ENCODE data around the gene MSL3B.

Gene MSL3B

DNA sequence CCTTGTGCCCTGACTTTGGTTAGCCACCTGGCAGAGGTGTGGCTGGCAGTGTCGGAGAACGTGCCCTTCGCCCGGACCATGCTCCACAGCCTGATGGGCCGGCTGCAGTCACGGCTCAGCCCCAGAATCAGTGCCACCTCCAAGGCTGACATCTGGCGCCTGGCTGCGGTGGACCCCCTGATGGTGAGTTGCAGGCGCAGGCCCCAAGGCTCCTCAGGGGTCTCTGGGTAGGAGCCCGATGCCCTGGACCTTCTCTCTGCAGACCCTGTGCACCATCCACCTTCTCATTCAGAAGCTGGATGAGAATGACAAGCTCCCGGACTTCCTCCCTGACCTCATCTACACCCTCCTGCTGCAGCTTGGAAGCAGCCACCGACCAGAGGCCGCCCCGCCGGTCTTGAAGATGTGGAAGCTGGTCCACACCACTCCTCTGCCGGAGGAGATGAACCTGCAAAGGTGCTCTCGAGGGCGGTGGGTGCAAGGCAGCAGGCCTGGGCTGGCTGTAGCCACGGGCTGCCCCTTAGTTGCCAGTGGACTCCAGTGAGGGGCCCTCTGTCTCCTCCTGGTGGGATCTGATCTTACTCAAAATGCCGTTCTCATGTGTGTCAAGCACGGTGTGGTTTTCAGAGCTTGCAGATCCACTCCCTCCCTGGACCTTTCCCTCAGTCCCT is 46.0 kb downstream of the MSL3B start:
- TF ChIP-seq RXRA (IDR thresholded peaks at IDR 0.05) (peak in 1 of 2 donors; percentile 71), REST (IDR thresholded peaks at IDR 0.05) (no peak), HNF4A (conservative IDR thresholded peaks at IDR 0.05) (peak in 1 of 2 donors; percentile 63)
- TF ChIP-seq, protein P1, sequence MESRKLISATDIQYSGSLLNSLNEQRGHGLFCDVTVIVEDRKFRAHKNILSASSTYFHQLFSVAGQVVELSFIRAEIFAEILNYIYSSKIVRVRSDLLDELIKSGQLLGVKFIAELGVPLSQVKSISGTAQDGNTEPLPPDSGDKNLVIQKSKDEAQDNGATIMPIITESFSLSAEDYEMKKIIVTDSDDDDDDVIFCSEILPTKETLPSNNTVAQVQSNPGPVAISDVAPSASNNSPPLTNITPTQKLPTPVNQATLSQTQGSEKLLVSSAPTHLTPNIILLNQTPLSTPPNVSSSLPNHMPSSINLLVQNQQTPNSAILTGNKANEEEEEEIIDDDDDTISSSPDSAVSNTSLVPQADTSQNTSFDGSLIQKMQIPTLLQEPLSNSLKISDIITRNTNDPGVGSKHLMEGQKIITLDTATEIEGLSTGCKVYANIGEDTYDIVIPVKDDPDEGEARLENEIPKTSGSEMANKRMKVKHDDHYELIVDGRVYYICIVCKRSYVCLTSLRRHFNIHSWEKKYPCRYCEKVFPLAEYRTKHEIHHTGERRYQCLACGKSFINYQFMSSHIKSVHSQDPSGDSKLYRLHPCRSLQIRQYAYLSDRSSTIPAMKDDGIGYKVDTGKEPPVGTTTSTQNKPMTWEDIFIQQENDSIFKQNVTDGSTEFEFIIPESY (IDR thresholded peaks at IDR 0.05): no peak
- TF ChIP-seq, protein P2, sequence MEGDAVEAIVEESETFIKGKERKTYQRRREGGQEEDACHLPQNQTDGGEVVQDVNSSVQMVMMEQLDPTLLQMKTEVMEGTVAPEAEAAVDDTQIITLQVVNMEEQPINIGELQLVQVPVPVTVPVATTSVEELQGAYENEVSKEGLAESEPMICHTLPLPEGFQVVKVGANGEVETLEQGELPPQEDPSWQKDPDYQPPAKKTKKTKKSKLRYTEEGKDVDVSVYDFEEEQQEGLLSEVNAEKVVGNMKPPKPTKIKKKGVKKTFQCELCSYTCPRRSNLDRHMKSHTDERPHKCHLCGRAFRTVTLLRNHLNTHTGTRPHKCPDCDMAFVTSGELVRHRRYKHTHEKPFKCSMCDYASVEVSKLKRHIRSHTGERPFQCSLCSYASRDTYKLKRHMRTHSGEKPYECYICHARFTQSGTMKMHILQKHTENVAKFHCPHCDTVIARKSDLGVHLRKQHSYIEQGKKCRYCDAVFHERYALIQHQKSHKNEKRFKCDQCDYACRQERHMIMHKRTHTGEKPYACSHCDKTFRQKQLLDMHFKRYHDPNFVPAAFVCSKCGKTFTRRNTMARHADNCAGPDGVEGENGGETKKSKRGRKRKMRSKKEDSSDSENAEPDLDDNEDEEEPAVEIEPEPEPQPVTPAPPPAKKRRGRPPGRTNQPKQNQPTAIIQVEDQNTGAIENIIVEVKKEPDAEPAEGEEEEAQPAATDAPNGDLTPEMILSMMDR (IDR thresholded peaks at IDR 0.05; ENCODE audit: low read depth, low read length, missing input control): no peak
- H3K4me3 ChIP-seq (ENCODE audit: low read depth in 1 of 3, low read length in 3 of 3): peak overlapping the region in 1 of 3 donors; percentile 38
- peak overlapping the region; percentile 32 to 68 for H3K9ac ChIP-seq (ENCODE audit: low read depth in 1 of 2, low read length in 2 of 2)
- H3K4me1 ChIP-seq (ENCODE audit: control insufficient read depth in 4 of 4, insufficient read depth in 4 of 4, low read length in 3 of 4): peaks cover 6 to 38% (median 24%) of the 10 kb centered on the region in 4 donors
- whole genome bisulfite sequencing: 64% methylated on average over 21 of the region's 21 CpGs
- no peaks in the 10 kb centered on the region for H3K36me3 ChIP-seq (ENCODE audit: control insufficient read depth in 4 of 4, insufficient read depth in 3 of 4, low read depth in 1 of 4, low read length in 3 of 4)
- peak overlapping the region; percentile 87 to 88 for H3K27ac ChIP-seq (ENCODE audit: low read depth in 1 of 2, low read length in 2 of 2)
- DNase-seq (ENCODE audit: low spot score): no peak
- H3K27me3 ChIP-seq (ENCODE audit: control insufficient read depth in 4 of 4, insufficient read depth in 4 of 4, low read length in 3 of 4): no peaks in the 10 kb centered on the region
- no peaks in the 10 kb centered on the region for H3K9me3 ChIP-seq (ENCODE audit: control insufficient read depth in 4 of 4, low read length in 3 of 4)

DNA sequence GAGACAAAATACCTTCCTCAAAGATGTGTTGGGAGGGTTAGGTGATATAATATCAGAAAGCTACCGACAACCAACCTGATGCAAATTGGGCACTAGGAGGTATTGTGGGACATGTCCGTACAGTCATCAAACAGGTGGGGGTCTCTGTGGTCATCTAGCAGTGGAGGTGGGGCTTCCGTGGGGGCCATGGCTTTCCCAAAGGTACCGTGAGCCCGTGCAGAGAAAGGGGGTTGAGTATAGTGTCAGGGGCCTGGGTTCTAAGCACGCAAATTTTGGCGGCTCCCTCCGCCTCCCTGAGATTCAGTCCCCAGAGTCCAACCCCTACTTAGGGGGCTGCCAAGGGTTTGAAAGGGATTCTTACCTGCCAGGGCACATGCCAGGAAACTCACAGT is 46.5 kb downstream of the MSL3B start:
- peaks cover 6 to 38% (median 24%) of the 10 kb centered on the region in 4 donors for H3K4me1 ChIP-seq (ENCODE audit: control insufficient read depth in 4 of 4, insufficient read depth in 4 of 4, low read length in 3 of 4)
- H3K4me3 ChIP-seq (ENCODE audit: low read depth in 1 of 3, low read length in 3 of 3): no peak overlapping the region
- H3K9me3 ChIP-seq (ENCODE audit: control insufficient read depth in 4 of 4, low read length in 3 of 4): no peaks in the 10 kb centered on the region
- no peak for DNase-seq (ENCODE audit: low spot score)
- no peaks in the 10 kb centered on the region for H3K36me3 ChIP-seq (ENCODE audit: control insufficient read depth in 4 of 4, insufficient read depth in 3 of 4, low read depth in 1 of 4, low read length in 3 of 4)
- H3K27ac ChIP-seq (ENCODE audit: low read depth in 1 of 2, low read length in 2 of 2): peak overlapping the region; percentile 87 to 88
- H3K27me3 ChIP-seq (ENCODE audit: control insufficient read depth in 4 of 4, insufficient read depth in 4 of 4, low read length in 3 of 4): no peaks in the 10 kb centered on the region
- 88% methylated on average over 8 of the region's 8 CpGs for WGBS
- H3K9ac ChIP-seq (ENCODE audit: low read depth in 1 of 2, low read length in 2 of 2): no peak overlapping the region
- TF ChIP-seq FOXA1 (IDR thresholded peaks at IDR 0.05) (no peak), HNF4A (conservative IDR thresholded peaks at IDR 0.05) (no peak), MAX (IDR thresholded peaks at IDR 0.05) (no peak), REST (IDR thresholded peaks at IDR 0.05) (no peak), GABPA (IDR thresholded peaks at IDR 0.05 in 1 of 2, conservative IDR thresholded peaks at IDR 0.05 in 1 of 2) (no peak), HNF4G (IDR thresholded peaks at IDR 0.05) (no peak), FOXA2 (IDR thresholded peaks at IDR 0.05) (no peak), SP1 (IDR thresholded peaks at IDR 0.05) (no peak), RAD21 (IDR thresholded peaks at IDR 0.05) (no peak), TAF1 (conservative IDR thresholded peaks at IDR 0.05) (no peak), RXRA (IDR thresholded peaks at IDR 0.05) (no peak), YY1 (IDR thresholded peaks at IDR 0.05) (no peak)
- TF ChIP-seq, protein P1 (IDR thresholded peaks at IDR 0.05): no peak
- TF ChIP-seq, protein P2 (IDR thresholded peaks at IDR 0.05; ENCODE audit: low read depth, low read length, missing input control): no peak
